ENCODE results near the gene ENTPD8.

Gene ENTPD8

GRCh38 chr9:137385061-137385655, 56.0 kb downstream of the ENTPD8 start:
- no peak for TF ChIP-seq CTCF (IDR thresholded peaks at IDR 0.05; ENCODE audit: insufficient read depth, low read depth, low read length, missing control alignments)
- no peak overlapping the region for H3K4me3 ChIP-seq (ENCODE audit: low read length)
- no peak for DNase-seq (ENCODE audit: low read depth)
